ENCODE results near the gene SPATA3.

SPATA3 gene

GRCh38 chr2:231000211-231000904, 4.4 kb downstream of the SPATA3 start:
- ChIA-PET CTCF (interaction anchor here (1.0 to 4.1 kb wide), 2 partner anchors 13 to 52 kb away, joined by 4 to 16 read pairs; no protein-coding TSS in a partner anchor), POLR2A (no interaction called here)
- Histone ChIP-seq H3K9me3 (ENCODE audit: control insufficient read depth, insufficient read depth, low read depth, low read length) (no peaks in the 10 kb centered on the region; the same call in 1 of the 2 replicates), H3K4me3 (ENCODE audit: low read depth, low read length) (no peak overlapping the region), H3K36me3 (ENCODE audit: control insufficient read depth in 2 of 2, insufficient read depth in 1 of 2, low read length in 2 of 2) (no peaks in the 10 kb centered on the region), H3K27ac (ENCODE audit: extremely low read depth, low read depth, low read length) (no peak overlapping the region), H3K4me1 (ENCODE audit: control insufficient read depth, insufficient read depth, low read length) (no peaks in the 10 kb centered on the region)
- no peak for TF ChIP-seq ZNF112 (tag by site-specific recombination; IDR thresholded peaks at IDR 0.05)
- TF ChIP-seq ZFP41 (tag by site-specific recombination; IDR thresholded peaks at IDR 0.05; ENCODE audit: borderline replicate concordance) = no peak
- no peak for TF ChIP-seq REPIN1 (tag by site-specific recombination; IDR thresholded peaks at IDR 0.05; ENCODE audit: low read depth)
- TF ChIP-seq ZSCAN16 (tag by site-specific recombination; IDR thresholded peaks at IDR 0.05) = no peak
- TF ChIP-seq ZNF133 (tag by site-specific recombination; IDR thresholded peaks at IDR 0.05) = no peak
- TF ChIP-seq ZNF157 (tag by site-specific recombination; IDR thresholded peaks at IDR 0.05) = no peak
- no peak for TF ChIP-seq ZNF354C (tag by site-specific recombination; IDR thresholded peaks at IDR 0.05; ENCODE audit: borderline replicate concordance, low read depth)
- no peak for TF ChIP-seq ZNF169 (tag by site-specific recombination; IDR thresholded peaks at IDR 0.05)
- no peak for TF ChIP-seq KLF8 (tag by site-specific recombination; IDR thresholded peaks at IDR 0.05)

DNA sequence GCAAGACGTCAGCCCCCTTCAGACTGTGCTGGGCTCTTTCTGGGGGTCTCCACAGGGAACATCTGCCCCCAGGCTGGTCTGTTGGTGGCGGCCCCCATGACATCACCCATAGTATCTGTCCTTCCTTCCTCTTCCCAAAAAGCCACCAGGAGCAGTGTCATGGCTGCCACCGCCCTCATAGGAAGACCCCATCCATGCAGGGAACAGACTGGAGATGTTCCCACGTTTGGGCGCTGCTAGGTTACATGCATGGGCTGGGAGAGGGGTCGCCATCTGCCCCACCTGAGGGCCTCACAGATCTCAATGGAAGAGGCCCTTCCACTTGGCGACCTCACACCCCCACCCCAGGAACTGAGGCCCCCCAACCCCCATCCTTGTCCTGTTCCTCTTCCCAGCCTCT, 5.1 kb downstream of the SPATA3 start:
- Histone ChIP-seq H3K4me3 (ENCODE audit: low read depth, low read length) (no peak overlapping the region), H3K4me1 (ENCODE audit: control insufficient read depth, insufficient read depth, low read length) (no peaks in the 10 kb centered on the region), H3K27ac (ENCODE audit: extremely low read depth, low read depth, low read length) (no peak overlapping the region), H3K9me3 (ENCODE audit: control insufficient read depth, insufficient read depth, low read depth, low read length) (no peaks in the 10 kb centered on the region; the same call in 1 of the 2 replicates), H3K36me3 (ENCODE audit: control insufficient read depth in 2 of 2, insufficient read depth in 1 of 2, low read length in 2 of 2) (no peaks in the 10 kb centered on the region)
- TF ChIP-seq ZNF792 (tag by site-specific recombination; IDR thresholded peaks at IDR 0.05) (no peak), ZNF280C (tag by site-specific recombination; IDR thresholded peaks at IDR 0.05) (no peak), ZBTB8A (tag by site-specific recombination; IDR thresholded peaks at IDR 0.05) (no peak), ZBTB1 (tag by site-specific recombination; IDR thresholded peaks at IDR 0.05) (no peak), ZNF837 (tag by site-specific recombination; IDR thresholded peaks at IDR 0.05) (no peak), ZNF174 (tag by site-specific recombination; IDR thresholded peaks at IDR 0.05) (no peak), ZNF112 (tag by site-specific recombination; IDR thresholded peaks at IDR 0.05) (no peak), ZNF549 (tag by site-specific recombination; IDR thresholded peaks at IDR 0.05) (no peak), ZNF16 (tag by site-specific recombination; IDR thresholded peaks at IDR 0.05; ENCODE audit: low read depth) (no peak), ZNF571 (tag by site-specific recombination; IDR thresholded peaks at IDR 0.05) (no peak), ZNF510 (tag by site-specific recombination; IDR thresholded peaks at IDR 0.05; ENCODE audit: insufficient replicate concordance) (no peak), ZNF350 (tag by site-specific recombination; IDR thresholded peaks at IDR 0.05) (no peak)
- TF ChIP-seq, protein P1, sequence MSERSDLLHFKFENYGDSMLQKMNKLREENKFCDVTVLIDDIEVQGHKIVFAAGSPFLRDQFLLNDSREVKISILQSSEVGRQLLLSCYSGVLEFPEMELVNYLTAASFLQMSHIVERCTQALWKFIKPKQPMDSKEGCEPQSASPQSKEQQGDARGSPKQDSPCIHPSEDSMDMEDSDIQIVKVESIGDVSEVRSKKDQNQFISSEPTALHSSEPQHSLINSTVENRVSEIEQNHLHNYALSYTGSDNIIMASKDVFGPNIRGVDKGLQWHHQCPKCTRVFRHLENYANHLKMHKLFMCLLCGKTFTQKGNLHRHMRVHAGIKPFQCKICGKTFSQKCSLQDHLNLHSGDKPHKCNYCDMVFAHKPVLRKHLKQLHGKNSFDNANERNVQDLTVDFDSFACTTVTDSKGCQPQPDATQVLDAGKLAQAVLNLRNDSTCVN (tag by site-specific recombination; optimal IDR thresholded peaks at IDR 0.05) = no peak
- ChIA-PET POLR2A (no interaction called here), CTCF (interaction anchor here (0.5 to 4.1 kb wide), 2 partner anchors 14 to 152 kb away, joined by 4 to 16 read pairs; no protein-coding TSS in a partner anchor)

Data from HEK293 (cell line).